Sigmoid colon (tissue), 7 donors: ENCODE results near the gene PRDM16. TPM values are rescaled to one million over a fixed set of nuclear protein-coding genes. Genes with fewer than 3 reads are reported as not detected.

Source experiments
- DNase-seq: peaks from one replicate; pipeline ENCODE4 v3.0.0-alpha.2; 2019
- H3K27ac ChIP-seq, 4 donors: fragments of 200-600 bp; sonication (generic); one replicate each; pipeline ENCODE4 v1.5.1; 2016 to 2019; ENCODE audit warnings: mild to moderate bottlenecking in 1 of 4
- H3K27me3 ChIP-seq, 3 donors: fragments of 200-600 bp; sonication (generic); one replicate each; pipeline ENCODE4 v1.5.1; 2019; ENCODE audit warnings: mild to moderate bottlenecking in 1 of 3
- H3K36me3 ChIP-seq, 4 donors: fragments of 200-600 bp; sonication (generic); one replicate each; pipeline ENCODE4 v1.5.1; 2016 to 2019
- H3K4me1 ChIP-seq, 4 donors: fragments of 200-600 bp; sonication (generic); one replicate each; pipeline ENCODE4 v1.5.1; 2017 to 2019
- H3K4me3 ChIP-seq, 4 donors: fragments of 200-600 bp; sonication (generic); one replicate each; pipeline ENCODE4 v1.5.1; 2017 to 2019; ENCODE audit warnings: mild to moderate bottlenecking in 2 of 4, moderate library complexity in 1 of 4
- H3K9me3 ChIP-seq, 4 donors: fragments of 200-600 bp in 3 of 4; sonication (generic) in 3 of 4; one replicate each; pipeline versions ENCODE4 v1.5.1 to v1.6.1; 2013 to 2019
- EP300 ChIP-seq, 4 donors: sonication (generic); formaldehyde crosslinking; IDR thresholded peaks; one replicate each; pipeline ENCODE4 v1.6.1; 2017; ENCODE audit warnings: antibody characterized with exemption in 4 of 4
- POLR2A ChIP-seq, 2 donors: fragments of 450-650 bp; IDR thresholded peaks; one replicate each; pipeline ENCODE4 v1.6.1; 2016; ENCODE audit warnings: antibody characterized with exemption in 2 of 2, mild to moderate bottlenecking in 2 of 2, moderate library complexity in 2 of 2
- POLR2AphosphoS5 ChIP-seq, 4 donors: sonication (generic); formaldehyde crosslinking; IDR thresholded peaks; one replicate each; pipeline ENCODE4 v1.6.1; 2017; ENCODE audit warnings: antibody characterized with exemption in 4 of 4
- WGBS, 2 donors: extraction: QIAGEN DNeasy Blood & Tissue Kit; methylation state at CpG; one replicate each; pipeline ENCODE4 v1.1.7; 2013; 5-methylcytosine and 5-hydroxymethylcytosine counted together
- intact Hi-C: fragments of 100-400 bp; cut with DNase I; formaldehyde crosslinking; loops from one replicate; pipeline ENCODE4 v1.15.1; 2023
- polyA plus RNA-seq, 3 donors: library from polyadenylated mRNA; stranded (reverse); fragments of 200-250 nt; gene quantifications; one replicate each; pipeline ENCODE4 v1.2.3, GENCODE V29; 2013
- total RNA-seq, 4 donors: library from RNA; depleted of rRNA; stranded (reverse); fragments of >200 nt; gene quantifications; one replicate each; pipeline ENCODE4 v1.1.0, GENCODE V29; 2016
- TF ChIP-seq, protein P1 (sequence below), 4 experiments: fragments of 450-650 bp in 3 of 4; fragments of 200-600 bp in 1 of 4; IDR thresholded peaks; one replicate each; pipeline ENCODE4 v1.5.1; 2016 to 2019; ENCODE audit warnings: antibody characterized with exemption in 4 of 4, mild to moderate bottlenecking in 3 of 4, moderate library complexity in 2 of 4
- donor health status: healthy with polysubstance abuse.
- donor health status: Bipolar disorder and iron deficiency.
- donor health status: healthy.

The PRDM16 gene
- total and polyA plus RNA-seq, 7 donors: under 0.01 to 1.7 (median 0.49) TPM

GRCh38 chr1:3474421-3474820, 405.4 kb downstream of the PRDM16 start:
- no peak overlapping the region for H3K27ac ChIP-seq
- no peak for TF ChIP-seq POLR2AphosphoS5 (IDR thresholded peaks at IDR 0.05)
- TF ChIP-seq POLR2A (IDR thresholded peaks at IDR 0.05): no peak
- TF ChIP-seq EP300 (IDR thresholded peaks at IDR 0.05): no peak
- TF ChIP-seq, protein P1, sequence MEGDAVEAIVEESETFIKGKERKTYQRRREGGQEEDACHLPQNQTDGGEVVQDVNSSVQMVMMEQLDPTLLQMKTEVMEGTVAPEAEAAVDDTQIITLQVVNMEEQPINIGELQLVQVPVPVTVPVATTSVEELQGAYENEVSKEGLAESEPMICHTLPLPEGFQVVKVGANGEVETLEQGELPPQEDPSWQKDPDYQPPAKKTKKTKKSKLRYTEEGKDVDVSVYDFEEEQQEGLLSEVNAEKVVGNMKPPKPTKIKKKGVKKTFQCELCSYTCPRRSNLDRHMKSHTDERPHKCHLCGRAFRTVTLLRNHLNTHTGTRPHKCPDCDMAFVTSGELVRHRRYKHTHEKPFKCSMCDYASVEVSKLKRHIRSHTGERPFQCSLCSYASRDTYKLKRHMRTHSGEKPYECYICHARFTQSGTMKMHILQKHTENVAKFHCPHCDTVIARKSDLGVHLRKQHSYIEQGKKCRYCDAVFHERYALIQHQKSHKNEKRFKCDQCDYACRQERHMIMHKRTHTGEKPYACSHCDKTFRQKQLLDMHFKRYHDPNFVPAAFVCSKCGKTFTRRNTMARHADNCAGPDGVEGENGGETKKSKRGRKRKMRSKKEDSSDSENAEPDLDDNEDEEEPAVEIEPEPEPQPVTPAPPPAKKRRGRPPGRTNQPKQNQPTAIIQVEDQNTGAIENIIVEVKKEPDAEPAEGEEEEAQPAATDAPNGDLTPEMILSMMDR (IDR thresholded peaks at IDR 0.05): no peak
- H3K9me3 ChIP-seq: no peaks in the 10 kb centered on the region
- H3K4me3 ChIP-seq: no peak overlapping the region
- H3K36me3 ChIP-seq: no peaks in the 10 kb centered on the region
- DNase-seq: no peak
- intact Hi-C loops: no loop called here
- peaks cover 0 to 28% (median 0%) of the 10 kb centered on the region in 3 donors for H3K27me3 ChIP-seq
- peaks cover 0 to 9% (median 3%) of the 10 kb centered on the region in 4 donors for H3K4me1 ChIP-seq
- 71 to 72% methylated on average over 10 of the region's 10 CpGs for WGBS, 2 donors

GRCh38 chr1:3475839-3476573, 407.0 kb downstream of the PRDM16 start:
- 91 to 92% methylated on average over 14 of the region's 14 CpGs for WGBS, 2 donors
- TF ChIP-seq EP300 (IDR thresholded peaks at IDR 0.05) (no peak), POLR2A (IDR thresholded peaks at IDR 0.05) (no peak), POLR2AphosphoS5 (IDR thresholded peaks at IDR 0.05) (no peak)
- TF ChIP-seq, protein P1 (IDR thresholded peaks at IDR 0.05): no peak
- H3K27me3 ChIP-seq: peaks cover 0 to 27% (median 0%) of the 10 kb centered on the region in 3 donors
- no peaks in the 10 kb centered on the region for H3K36me3 ChIP-seq
- H3K4me3 ChIP-seq: no peak overlapping the region
- DNase-seq: no peak
- H3K4me1 ChIP-seq: peaks cover 0 to 9% (median 3%) of the 10 kb centered on the region in 4 donors
- H3K9me3 ChIP-seq: no peaks in the 10 kb centered on the region
- intact Hi-C loops: no loop called here
- H3K27ac ChIP-seq: no peak overlapping the region

DNA sequence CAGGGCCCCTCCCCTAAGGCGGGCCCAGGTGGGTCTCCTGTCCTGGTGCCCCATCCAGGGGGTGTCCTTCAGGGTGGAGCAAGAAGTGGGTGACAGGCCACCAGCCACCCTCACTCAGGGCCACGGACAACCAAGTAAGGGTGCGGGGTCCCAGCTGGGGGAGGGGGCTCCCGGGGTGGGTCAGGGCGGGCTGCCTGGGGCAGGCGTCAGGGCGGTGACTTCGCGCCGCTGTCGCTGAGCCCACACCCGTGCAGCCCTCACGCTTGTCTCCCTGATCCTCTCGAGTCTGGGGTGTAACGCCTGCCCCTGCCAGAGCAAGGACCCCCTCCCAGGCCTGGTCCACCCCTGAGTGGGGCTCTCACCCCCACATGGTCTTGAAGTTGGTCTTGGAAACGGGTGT, 407.7 kb downstream of the PRDM16 start:
- TF ChIP-seq POLR2A (IDR thresholded peaks at IDR 0.05) (no peak), EP300 (IDR thresholded peaks at IDR 0.05) (no peak), POLR2AphosphoS5 (IDR thresholded peaks at IDR 0.05) (no peak)
- TF ChIP-seq, protein P1 (IDR thresholded peaks at IDR 0.05): no peak
- Histone ChIP-seq H3K27ac (no peak overlapping the region), H3K36me3 (no peaks in the 10 kb centered on the region), H3K4me1 (peaks cover 0 to 3% (median under 1%) of the 10 kb centered on the region in 4 donors), H3K4me3 (no peak overlapping the region), H3K9me3 (no peaks in the 10 kb centered on the region), H3K27me3 (peaks cover 0 to 25% (median 0%) of the 10 kb centered on the region in 3 donors)
- 91 to 92% methylated on average over 16 of the region's 16 CpGs for WGBS, 2 donors
- DNase-seq: no peak
- intact Hi-C loops: no loop called here

GRCh38 chr1:3477241-3477995, 408.4 kb downstream of the PRDM16 start:
- H3K27me3 ChIP-seq: peaks cover 0 to 27% (median 0%) of the 10 kb centered on the region in 3 donors
- TF ChIP-seq, protein P1 (IDR thresholded peaks at IDR 0.05): no peak
- TF ChIP-seq POLR2A (IDR thresholded peaks at IDR 0.05) (no peak), POLR2AphosphoS5 (IDR thresholded peaks at IDR 0.05) (no peak), EP300 (IDR thresholded peaks at IDR 0.05) (no peak)
- intact Hi-C loops: no loop called here

More at GRCh38 chr1:3477241-3477995, 408.4 kb downstream of the PRDM16 start:
- 72 to 79% methylated on average over 28 of the region's 28 CpGs for WGBS, 2 donors
- no peak overlapping the region for H3K27ac ChIP-seq
- no peaks in the 10 kb centered on the region for H3K4me1 ChIP-seq
- H3K4me3 ChIP-seq: no peak overlapping the region
- no peak for DNase-seq
- no peaks in the 10 kb centered on the region for H3K36me3 ChIP-seq
- no peaks in the 10 kb centered on the region for H3K9me3 ChIP-seq
